IMR-90 (cell line): ENCODE results near the gene CD8A.

Source experiments
- CHD1 ChIP-seq: IDR thresholded peaks from 2 replicates; pipeline ENCODE4 v1.6.1; 2012; ENCODE audit warnings: low read depth, low read length, improper control_type of control experiment
- FOS ChIP-seq: fragments of 150-350 bp; IDR thresholded peaks from 2 replicates; pipeline ENCODE4 v1.6.1; 2016; ENCODE audit warnings: low read depth, low read length
- MXI1 ChIP-seq: IDR thresholded peaks from 2 replicates; pipeline ENCODE4 v1.6.1; 2012; ENCODE audit warnings: low read depth, mild to moderate bottlenecking, low read length, moderate library complexity, borderline replicate concordance
- NFE2L2 ChIP-seq: fragments of 150-350 bp; IDR thresholded peaks from 2 replicates; pipeline ENCODE4 v1.6.1; 2016; ENCODE audit warnings: low read depth, mild to moderate bottlenecking, low read length
- POLR2A ChIP-seq: IDR thresholded peaks from 2 replicates; pipeline ENCODE4 v1.6.1; 2012; ENCODE audit warnings: mild to moderate bottlenecking, low read depth, low read length
- RAD21 ChIP-seq: IDR thresholded peaks from 2 replicates; pipeline ENCODE4 v1.6.1; 2012; ENCODE audit warnings: low read length, improper control_type of control experiment
- TF ChIP-seq, protein P1 (sequence below): conservative IDR thresholded peaks from 2 replicates; pipeline ENCODE4 v1.5.1; 2012; ENCODE audit warnings: mild to moderate bottlenecking, low read depth, low read length, improper control_type of control experiment
- TF ChIP-seq, protein P2 (sequence below): fragments of 150-350 bp; IDR thresholded peaks from 2 replicates; pipeline ENCODE4 v1.6.1; 2017; ENCODE audit warnings: mild to moderate bottlenecking, antibody characterized with exemption, low read length, low read depth

DNA sequence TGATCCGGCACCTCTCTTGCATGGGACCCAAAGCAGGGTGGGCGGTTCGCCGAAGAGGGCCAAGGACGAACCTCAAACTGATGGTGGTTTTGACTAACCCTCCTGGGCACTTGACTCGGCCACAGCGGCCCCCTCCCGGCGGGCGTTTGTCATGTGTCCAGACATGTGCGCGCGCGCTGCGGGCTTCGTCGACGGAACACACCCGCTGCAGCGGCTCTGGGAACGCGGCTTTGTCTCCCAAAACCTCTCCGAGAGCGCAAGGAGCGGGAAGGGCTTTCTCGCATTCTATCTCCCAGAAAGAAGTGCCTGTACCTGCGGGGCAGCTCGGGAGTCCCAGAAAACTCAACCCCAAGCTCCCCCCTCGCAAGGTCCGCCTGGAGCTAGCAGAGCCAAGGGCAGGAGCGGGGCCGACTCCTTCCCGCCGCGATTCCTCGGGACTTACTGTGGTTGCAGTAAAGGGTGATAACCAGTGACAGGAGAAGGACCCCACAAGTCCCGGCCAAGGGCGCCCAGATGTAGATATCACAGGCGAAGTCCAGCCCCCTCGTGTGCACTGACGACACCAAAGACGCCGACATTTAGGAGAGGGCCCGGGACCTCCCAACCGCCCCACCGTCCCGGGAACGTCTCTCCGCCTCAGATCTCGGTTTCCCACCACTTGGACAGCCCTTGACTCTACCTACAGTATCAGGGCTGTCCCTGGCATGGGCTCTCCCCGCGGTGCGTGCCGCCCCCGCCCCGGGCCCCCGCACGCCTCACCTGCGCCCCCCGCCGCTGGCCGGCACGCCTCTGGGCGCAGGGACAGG is 1.6 kb downstream of the CD8A start:
- TF ChIP-seq, protein P1, sequence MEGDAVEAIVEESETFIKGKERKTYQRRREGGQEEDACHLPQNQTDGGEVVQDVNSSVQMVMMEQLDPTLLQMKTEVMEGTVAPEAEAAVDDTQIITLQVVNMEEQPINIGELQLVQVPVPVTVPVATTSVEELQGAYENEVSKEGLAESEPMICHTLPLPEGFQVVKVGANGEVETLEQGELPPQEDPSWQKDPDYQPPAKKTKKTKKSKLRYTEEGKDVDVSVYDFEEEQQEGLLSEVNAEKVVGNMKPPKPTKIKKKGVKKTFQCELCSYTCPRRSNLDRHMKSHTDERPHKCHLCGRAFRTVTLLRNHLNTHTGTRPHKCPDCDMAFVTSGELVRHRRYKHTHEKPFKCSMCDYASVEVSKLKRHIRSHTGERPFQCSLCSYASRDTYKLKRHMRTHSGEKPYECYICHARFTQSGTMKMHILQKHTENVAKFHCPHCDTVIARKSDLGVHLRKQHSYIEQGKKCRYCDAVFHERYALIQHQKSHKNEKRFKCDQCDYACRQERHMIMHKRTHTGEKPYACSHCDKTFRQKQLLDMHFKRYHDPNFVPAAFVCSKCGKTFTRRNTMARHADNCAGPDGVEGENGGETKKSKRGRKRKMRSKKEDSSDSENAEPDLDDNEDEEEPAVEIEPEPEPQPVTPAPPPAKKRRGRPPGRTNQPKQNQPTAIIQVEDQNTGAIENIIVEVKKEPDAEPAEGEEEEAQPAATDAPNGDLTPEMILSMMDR = no peak
- TF ChIP-seq POLR2A (no peak), CHD1 (no peak), NFE2L2 (no peak), FOS (no peak), RAD21 (no peak), MXI1 (no peak)
- TF ChIP-seq, protein P2, sequence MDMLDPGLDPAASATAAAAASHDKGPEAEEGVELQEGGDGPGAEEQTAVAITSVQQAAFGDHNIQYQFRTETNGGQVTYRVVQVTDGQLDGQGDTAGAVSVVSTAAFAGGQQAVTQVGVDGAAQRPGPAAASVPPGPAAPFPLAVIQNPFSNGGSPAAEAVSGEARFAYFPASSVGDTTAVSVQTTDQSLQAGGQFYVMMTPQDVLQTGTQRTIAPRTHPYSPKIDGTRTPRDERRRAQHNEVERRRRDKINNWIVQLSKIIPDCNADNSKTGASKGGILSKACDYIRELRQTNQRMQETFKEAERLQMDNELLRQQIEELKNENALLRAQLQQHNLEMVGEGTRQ = no peak
